Stimulated activated CD4-positive, alpha-beta T cell treated with anti-CD3 and anti-CD28 coated beads, Interleukin-1b, Interleukin-23, amount 100 ng/mL, for 1 hour (primary cell): Measurements from ENCODE around the gene ST6GALNAC6.
"Not testable (repeated sequence)": the region's sequence is repeated elsewhere in the genome, so short reads cannot be mapped to it uniquely, and the experiment has no call there.

Experiments used
- DNase-seq, 2 donors: peaks; one replicate each; pipeline ENCODE4 v3.0.0-alpha.2; 2020; ENCODE audit warnings: low read depth in 2 of 2

ST6GALNAC6 gene

GRCh38 chr9:127856094-127856728 lies 43.2 kb downstream of the ST6GALNAC6 start:
- no peak for DNase-seq

GRCh38 chr9:127855522-127855921 lies 43.9 kb downstream of the ST6GALNAC6 start:
- DNase-seq = no peak

GRCh38 chr9:127854960-127855359 lies 44.4 kb downstream of the ST6GALNAC6 start:
- DNase-seq = no peak

GRCh38 chr9:127854184-127854806 lies 45.1 kb downstream of the ST6GALNAC6 start, which contains the start of gene ENG:
Gene ENG, minus strand, starts transcription at chr9:127854658. Its CDS starts 303 bp downstream, at chr9:127854355.
- no peak for DNase-seq

- DNase-seq = no peak
Observed at GRCh38 chr9:127853312-127854183, 45.9 kb downstream of the ST6GALNAC6 start.

GRCh38 chr9:127852829-127853228 lies 46.6 kb downstream of the ST6GALNAC6 start:
- DNase-seq = no peak

- no peak for DNase-seq
Observed at GRCh38 chr9:127850286-127850830, 49.0 kb downstream of the ST6GALNAC6 start.

- DNase-seq = no peak
Observed at GRCh38 chr9:127848756-127849504, 50.5 kb downstream of the ST6GALNAC6 start.

GRCh38 chr9:127847833-127848755 lies 51.3 kb downstream of the ST6GALNAC6 start:
- DNase-seq = no peak

- no peak for DNase-seq
Observed at GRCh38 chr9:127847178-127847510, 52.3 kb downstream of the ST6GALNAC6 start.

- DNase-seq = no peak
Observed at GRCh38 chr9:127846443-127847177, 52.8 kb downstream of the ST6GALNAC6 start.

- DNase-seq = not testable (repeated sequence)
Observed at GRCh38 chr9:127845619-127846018, 53.8 kb downstream of the ST6GALNAC6 start.

- no peak for DNase-seq
Observed at GRCh38 chr9:127844821-127845359, 54.5 kb downstream of the ST6GALNAC6 start.

GRCh38 chr9:127841087-127841835 lies 58.1 kb downstream of the ST6GALNAC6 start:
- DNase-seq = no peak

- no peak for DNase-seq
Observed at GRCh38 chr9:127838375-127839078, 60.9 kb downstream of the ST6GALNAC6 start.

GRCh38 chr9:127837346-127837745 lies 62.1 kb downstream of the ST6GALNAC6 start:
- DNase-seq = no peak

- not testable (repeated sequence) for DNase-seq
Observed at GRCh38 chr9:127836561-127836960, 62.8 kb downstream of the ST6GALNAC6 start.

- DNase-seq = no peak
Observed at GRCh38 chr9:127835991-127836516, 63.3 kb downstream of the ST6GALNAC6 start.
